HG03565 (cell line): Measurements from ENCODE around the gene SLC7A6.

Source experiments
- ATAC-seq: cut with Tn5 transposase; IDR thresholded peaks from one replicate; pipeline ENCODE4 v1.9.1; 2021; ENCODE audit warnings: mild to moderate bottlenecking, moderate library complexity; ENCODE audit not compliant: unreplicated experiment

The SLC7A6 gene

GRCh38 chr16:68339214-68339613 is 74.9 kb downstream of the SLC7A6 start:
- no peak for ATAC-seq

GRCh38 chr16:68342620-68343019 is 78.3 kb downstream of the SLC7A6 start:
- ATAC-seq: no peak

DNA sequence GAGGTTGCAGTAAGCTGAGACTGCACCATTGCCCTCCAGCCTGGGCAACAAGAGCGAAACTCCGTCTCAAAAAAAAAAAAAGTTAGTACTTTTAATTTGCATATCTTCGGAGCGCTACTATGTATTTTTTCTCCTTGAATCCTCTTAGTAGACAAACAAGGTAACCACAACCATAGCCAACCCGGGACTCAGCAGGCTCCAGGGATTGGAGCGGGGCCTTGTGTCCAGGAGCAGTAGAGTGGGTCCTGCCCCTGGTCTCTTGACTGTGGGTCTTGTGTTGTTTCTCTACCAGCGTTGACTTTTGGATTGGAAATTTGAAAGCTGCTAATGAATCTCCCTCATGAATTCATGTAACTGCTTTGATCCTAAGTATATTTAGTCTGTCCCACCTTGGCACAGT is 78.8 kb downstream of the SLC7A6 start:
- no peak for ATAC-seq

- ATAC-seq: no peak
These were observed 79.9 kb downstream of the SLC7A6 start for GRCh38 chr16:68344252-68344651.

DNA sequence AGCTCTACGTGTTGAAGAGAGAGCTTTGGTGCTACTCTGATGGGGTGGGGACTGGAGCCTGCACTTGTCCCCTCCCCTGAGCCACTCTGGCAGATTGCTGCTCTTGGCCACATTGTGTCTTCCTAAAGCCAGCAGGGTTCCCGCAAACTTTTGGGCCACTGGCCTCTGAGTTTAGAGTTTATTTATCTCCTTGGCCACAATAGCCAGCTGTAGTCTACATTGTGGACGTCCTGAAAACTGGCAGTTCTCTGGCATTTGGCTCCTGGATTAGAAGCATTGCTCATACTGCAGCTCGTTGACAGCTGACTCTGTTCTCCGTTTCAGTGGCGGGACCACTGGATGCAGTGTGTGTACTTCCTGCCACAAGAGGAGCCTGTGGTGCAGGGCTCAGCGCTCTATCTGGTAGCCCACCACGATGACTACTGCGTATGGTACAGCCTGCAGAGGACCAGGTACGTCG is 81.1 kb downstream of the SLC7A6 start:
- ATAC-seq: no peak

DNA sequence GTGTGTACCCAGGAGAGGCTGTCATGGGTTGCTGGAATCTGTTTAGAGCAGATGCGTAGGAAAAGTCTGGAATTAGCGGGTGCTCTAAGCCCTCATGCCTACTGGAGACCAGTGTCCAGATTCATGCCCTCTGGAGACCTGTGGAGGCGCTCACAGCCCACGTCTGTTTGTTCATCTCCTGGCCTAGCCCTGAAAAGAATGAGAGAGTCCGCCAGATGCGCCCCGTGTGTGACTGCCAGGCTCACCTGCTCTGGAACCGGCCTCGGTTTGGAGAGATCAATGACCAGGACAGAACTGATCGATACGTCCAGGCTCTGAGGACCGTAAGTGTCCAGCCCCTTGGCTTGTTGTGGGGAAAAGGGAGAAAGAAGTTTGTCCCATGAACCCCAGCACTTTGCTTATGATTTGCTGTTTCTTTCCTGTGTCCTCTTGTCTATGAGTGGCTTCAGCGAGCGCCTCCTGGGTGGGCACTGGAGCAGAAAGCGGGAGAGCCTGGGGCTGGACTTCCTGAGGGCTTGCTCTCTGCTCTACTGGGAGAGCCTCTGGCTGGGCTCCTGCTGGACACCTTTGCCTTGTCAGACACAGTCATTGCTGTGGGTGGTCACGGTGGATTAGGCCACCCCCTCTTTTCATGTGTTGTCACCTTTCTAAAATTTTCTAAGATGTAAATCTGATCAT is 81.8 kb downstream of the SLC7A6 start:
- no peak for ATAC-seq

DNA sequence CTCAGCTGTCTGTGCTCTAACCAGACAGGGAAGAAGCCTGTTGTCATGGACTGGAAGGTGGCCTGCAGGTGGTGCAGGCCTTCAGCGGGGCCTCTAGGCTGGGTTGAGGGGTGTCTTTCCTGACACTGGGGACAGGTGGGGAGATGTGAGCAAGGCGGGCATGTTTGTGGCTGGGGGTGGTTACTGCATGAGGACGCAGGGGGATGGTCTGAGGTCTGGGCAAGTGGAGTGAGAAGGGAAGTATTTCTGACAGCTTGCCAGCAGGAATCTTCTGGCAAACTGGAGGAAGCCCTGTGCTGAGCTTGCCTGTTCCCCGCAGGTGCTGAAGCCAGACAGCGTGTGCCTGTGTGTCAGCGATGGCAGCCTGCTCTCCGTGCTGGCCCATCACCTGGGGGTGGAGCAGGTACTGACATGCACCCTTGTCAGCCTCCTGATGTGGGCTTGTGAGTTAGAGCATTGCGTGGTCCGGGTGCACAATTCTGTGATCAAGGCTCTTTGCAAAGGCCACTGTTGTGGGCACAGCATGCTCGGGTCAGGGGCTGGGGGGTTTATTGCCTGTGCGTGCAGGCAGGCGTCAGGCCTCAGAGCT is 82.7 kb downstream of the SLC7A6 start:
- no peak for ATAC-seq

- no peak for ATAC-seq
These were observed 83.3 kb downstream of the SLC7A6 start for GRCh38 chr16:68347605-68348004.

DNA sequence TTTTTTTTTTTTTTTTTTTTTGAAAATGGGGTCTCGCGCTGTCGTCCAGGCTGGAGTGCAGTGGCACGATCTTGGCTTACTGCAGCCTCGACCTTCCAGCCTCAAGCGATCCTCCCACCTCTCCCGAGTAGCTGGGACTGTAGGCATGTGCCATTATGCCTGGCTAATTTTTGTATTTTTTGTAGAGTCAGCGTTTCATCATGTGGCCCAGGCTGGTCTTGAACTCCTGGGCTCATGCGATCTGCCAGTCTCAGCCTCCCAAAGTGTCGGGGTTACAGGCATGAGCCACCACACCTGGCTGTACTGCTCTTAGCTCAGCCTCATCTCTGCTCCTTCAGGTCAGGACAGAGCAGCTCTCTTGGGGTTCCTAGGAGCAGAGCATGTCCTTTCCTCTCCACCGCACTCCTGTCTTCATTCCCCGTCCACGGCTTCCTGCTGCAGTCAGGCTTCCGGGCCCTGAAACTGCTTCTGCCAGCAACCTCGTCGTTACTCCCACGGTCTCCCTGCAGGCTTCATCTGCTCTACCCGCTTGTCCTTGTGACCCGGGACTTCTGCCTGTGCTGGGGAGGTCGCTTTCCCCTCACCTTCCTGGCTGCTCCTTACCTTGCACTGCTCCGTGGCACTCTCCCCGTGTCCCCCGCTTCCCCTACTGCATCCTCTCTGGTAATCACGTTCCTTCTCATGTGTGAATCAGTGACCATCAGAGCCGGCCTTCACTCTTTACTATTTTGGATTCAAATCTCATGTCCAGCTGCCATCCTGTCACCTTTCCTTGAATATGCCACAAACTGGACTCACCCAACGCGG is 84.5 kb downstream of the SLC7A6 start:
- no peak for ATAC-seq

- no peak for ATAC-seq
These were observed 85.6 kb downstream of the SLC7A6 start for GRCh38 chr16:68349838-68350410.

GRCh38 chr16:68350813-68351350 is 86.6 kb downstream of the SLC7A6 start:
- ATAC-seq: no peak
